Prostate gland (tissue), 2 donors: ENCODE results near the gene HNRNPM. TPM values are rescaled to one million over a fixed set of nuclear protein-coding genes. Genes with fewer than 3 reads are reported as not detected.

Experiments used
- DNase-seq: peaks from one replicate; pipeline ENCODE4 v3.0.0-alpha.2; 2019; ENCODE audit warnings: low spot score
- H3K27ac ChIP-seq, 2 donors: fragments of 200-600 bp; sonication (generic); 2 replicates each; pipeline ENCODE4 v1.5.1; 2017 to 2019
- H3K27me3 ChIP-seq: fragments of 200-600 bp; sonication (generic); replicated peaks from 2 replicates; pipeline ENCODE4 v1.5.1; 2019; ENCODE audit not compliant: insufficient read depth
- H3K36me3 ChIP-seq, 2 donors: fragments of 200-600 bp; sonication (generic); 1 replicate in 1 of 2; 2 replicates in 1 of 2; pipeline versions ENCODE4 v1.5.1 to v1.8.1; 2017 to 2019
- H3K4me1 ChIP-seq: fragments of 200-600 bp; sonication (generic); replicated peaks from 2 replicates; pipeline ENCODE4 v1.5.1; 2019
- H3K4me3 ChIP-seq, 2 donors: fragments of 200-600 bp; sonication (generic); 2 replicates each; pipeline ENCODE4 v1.5.1; 2017 to 2019
- H3K9me3 ChIP-seq: fragments of 200-600 bp; sonication (generic); 2 replicates; pipeline ENCODE4 v1.5.1; 2017
- CTCF ChIP-seq, 4 experiments: fragments of 200-600 bp in 2 of 4; fragments of 450-650 bp in 2 of 4; sonication (generic) in 2 of 4; IDR thresholded peaks; 1 replicate in 3 of 4; 2 replicates in 1 of 4; pipeline ENCODE4 v1.5.1; 2016 to 2019; ENCODE audit warnings: antibody characterized with exemption in 4 of 4, mild to moderate bottlenecking in 2 of 4, moderate library complexity in 2 of 4
- POLR2A ChIP-seq: fragments of 450-650 bp; IDR thresholded peaks from one replicate; pipeline ENCODE4 v1.6.1; 2016; ENCODE audit warnings: antibody characterized with exemption, mild to moderate bottlenecking
- POLR2AphosphoS5 ChIP-seq: sonication (generic); formaldehyde crosslinking; IDR thresholded peaks from one replicate; pipeline ENCODE4 v1.6.1; 2017; ENCODE audit warnings: antibody characterized with exemption
- whole genome bisulfite sequencing: methylation state at CpG from one replicate; pipeline ENCODE4 v1.1.5; 2018; 5-methylcytosine and 5-hydroxymethylcytosine counted together
- intact Hi-C: fragments of 100-400 bp; cut with DNase I; formaldehyde crosslinking; loops from one replicate; pipeline ENCODE4 v1.14.2; 2022
- total RNA-seq, 2 donors: library from RNA; depleted of rRNA; stranded (reverse); fragments of >200 nt; gene quantifications; one replicate each; pipeline ENCODE4 v1.1.0, GENCODE V29; 2016

The HNRNPM gene
- total RNA-seq, 2 donors from 2014 or later = 111 to 147 TPM

- peaks cover 4 to 13% of the 10 kb centered on the region in 2 donors for H3K36me3 ChIP-seq
- no peak overlapping the region for H3K4me3 ChIP-seq
- no peaks in the 10 kb centered on the region for H3K27me3 ChIP-seq
- intact Hi-C loops = no loop called here
- no peak overlapping the region for H3K27ac ChIP-seq
- TF ChIP-seq POLR2AphosphoS5 (no peak), POLR2A (no peak), CTCF (IDR thresholded peaks at IDR 0.05) (no peak)
- DNase-seq = no peak
- H3K9me3 ChIP-seq = no peaks in the 10 kb centered on the region
- WGBS = 76% methylated on average over 14 of the region's 14 CpGs
- H3K4me1 ChIP-seq = peaks cover 31% of the 10 kb centered on the region
Measured at GRCh38 chr19:8461891-8462290, 17.1 kb downstream of the HNRNPM start.

GRCh38 chr19:8462571-8462970 is 17.8 kb downstream of the HNRNPM start:
- H3K27ac ChIP-seq = no peak overlapping the region
- intact Hi-C loops = no loop called here
- no peak for DNase-seq

GRCh38 chr19:8463365-8463764 is 18.6 kb downstream of the HNRNPM start:
- no peaks in the 10 kb centered on the region for H3K9me3 ChIP-seq
- WGBS = 60% methylated on average over 8 of the region's 8 CpGs

More at GRCh38 chr19:8462571-8462970, 17.8 kb downstream of the HNRNPM start:
- peaks cover 4 to 18% of the 10 kb centered on the region in 2 donors for H3K36me3 ChIP-seq
- no peak overlapping the region for H3K4me3 ChIP-seq
- H3K9me3 ChIP-seq = no peaks in the 10 kb centered on the region
- H3K4me1 ChIP-seq = peaks cover 31% of the 10 kb centered on the region
- TF ChIP-seq POLR2A = no peak
- TF ChIP-seq POLR2AphosphoS5 = no peak
- WGBS = 63% methylated on average over 5 of the region's 5 CpGs
- no peaks in the 10 kb centered on the region for H3K27me3 ChIP-seq

GRCh38 chr19:8466018-8466417 is 21.2 kb downstream of the HNRNPM start:
- intact Hi-C loops = no loop called here
- Histone ChIP-seq H3K27me3 (no peaks in the 10 kb centered on the region), H3K27ac (no peak overlapping the region), H3K4me1 (peaks cover 4% of the 10 kb centered on the region), H3K9me3 (no peaks in the 10 kb centered on the region), H3K4me3 (no peak overlapping the region), H3K36me3 (peaks cover 13 to 26% of the 10 kb centered on the region in 2 donors)
- DNase-seq = no peak
- 79% methylated on average over 4 of the region's 4 CpGs for WGBS
- no peak for TF ChIP-seq POLR2AphosphoS5
- no peak for TF ChIP-seq CTCF (IDR thresholded peaks at IDR 0.05)
- no peak for TF ChIP-seq POLR2A

More at GRCh38 chr19:8463365-8463764, 18.6 kb downstream of the HNRNPM start:
- TF ChIP-seq POLR2AphosphoS5 (no peak), POLR2A (no peak), CTCF (IDR thresholded peaks at IDR 0.05) (no peak)
- H3K36me3 ChIP-seq = peaks cover 4 to 18% of the 10 kb centered on the region in 2 donors
- H3K27me3 ChIP-seq = no peaks in the 10 kb centered on the region
- no peak overlapping the region for H3K27ac ChIP-seq
- no peak overlapping the region for H3K4me3 ChIP-seq
- DNase-seq = no peak
- intact Hi-C loops = no loop called here
- H3K4me1 ChIP-seq = peaks cover 23% of the 10 kb centered on the region

GRCh38 chr19:8468124-8468523 is 23.3 kb downstream of the HNRNPM start:
- H3K4me1 ChIP-seq = no peaks in the 10 kb centered on the region
- no peaks in the 10 kb centered on the region for H3K9me3 ChIP-seq
- no peak overlapping the region for H3K27ac ChIP-seq
- WGBS = 41% methylated on average over 3 of the region's 3 CpGs
- no peak for DNase-seq
- peaks cover 13 to 34% of the 10 kb centered on the region in 2 donors for H3K36me3 ChIP-seq
- no peak overlapping the region for H3K4me3 ChIP-seq
- TF ChIP-seq POLR2AphosphoS5 (peak; percentile 34), CTCF (IDR thresholded peaks at IDR 0.05) (no peak)
- intact Hi-C loops = no loop called here
- no peaks in the 10 kb centered on the region for H3K27me3 ChIP-seq
